ENCODE data around the gene SHROOM1.

DNA sequence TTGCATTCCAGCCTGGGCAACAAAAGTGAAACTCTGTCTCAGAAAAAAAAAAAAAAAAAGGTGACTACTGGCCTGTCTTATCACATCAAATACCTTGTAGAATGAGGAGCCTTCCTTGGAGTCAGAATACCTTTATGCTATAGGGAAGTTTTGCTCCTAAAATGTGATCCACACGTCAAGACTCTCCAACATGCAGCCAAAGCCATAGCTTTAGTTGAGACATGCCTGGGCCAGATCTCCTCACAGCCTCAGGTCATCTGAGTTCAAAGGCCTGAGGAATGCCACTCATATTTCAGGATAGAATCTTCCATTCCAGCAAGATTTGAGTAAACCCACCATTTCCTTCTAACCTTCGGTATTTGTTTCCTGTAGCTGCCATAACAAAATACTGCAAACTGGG lies 31.1 kb downstream of the SHROOM1 start:
- TF ChIP-seq YY1 (IDR thresholded peaks at IDR 0.05; ENCODE audit: insufficient read depth, insufficient read length) (no peak), SUZ12 (IDR thresholded peaks at IDR 0.05; ENCODE audit: extremely low read depth, insufficient read depth, insufficient read length) (no peak), ZNF274 (IDR thresholded peaks at IDR 0.05; ENCODE audit: low read depth, low read length) (no peak)
